MCF 10A (cell line): ENCODE data around the gene ADAMTS2. TPM values are rescaled to one million over a fixed set of nuclear protein-coding genes. Genes with fewer than 3 reads are reported as not detected.

ENCODE experiments used
- BruUV-seq: library from RNA; stranded (reverse); fragments of 400-500 nt; replicated peaks from 2 replicates; lab custom pipeline; 2021; lab: Mats Ljungman, UMichigan
- CTCF ChIA-PET: fragments of 300-600 bp; sonication (Branson Sonifier 250); formaldehyde crosslinking; extraction: SDS; loops from one replicate; lab custom pipeline; 2021; ENCODE audit warnings: antibody characterized with exemption, inconsistent platforms; lab: Yijun Ruan, JAX
- POLR2A ChIA-PET: fragments of 300-600, 350-650 bp; sonication (Branson Sonifier 250); formaldehyde crosslinking; extraction: SDS; loops from one replicate; lab custom pipeline; 2020; ENCODE audit warnings: antibody characterized with exemption, inconsistent platforms; lab: Yijun Ruan, JAX
- DNase-seq: peaks from one replicate; pipeline ENCODE4 v3.0.0-alpha.2; 2018; ENCODE audit not compliant: unreplicated experiment
- H3K27ac Mint-ChIP-seq: one replicate; pipeline ENCODE4 v1.8.0; 2022; ENCODE audit warnings: mild to moderate bottlenecking, low read depth, mixed read lengths; ENCODE audit not compliant: unreplicated experiment
- H3K27me3 Mint-ChIP-seq: one replicate; pipeline ENCODE4 v1.8.0; 2022; ENCODE audit warnings: mixed read lengths; ENCODE audit not compliant: insufficient read depth, unreplicated experiment
- H3K36me3 Mint-ChIP-seq: one replicate; pipeline ENCODE4 v1.8.0; 2022; ENCODE audit warnings: mild to moderate bottlenecking, moderate library complexity, mixed read lengths; ENCODE audit not compliant: insufficient read depth, unreplicated experiment
- H3K4me1 Mint-ChIP-seq: one replicate; pipeline ENCODE4 v1.8.0; 2022; ENCODE audit warnings: mixed read lengths; ENCODE audit not compliant: insufficient read depth, unreplicated experiment
- H3K4me3 Mint-ChIP-seq: one replicate; pipeline ENCODE4 v1.8.0; 2022; ENCODE audit warnings: mild to moderate bottlenecking, moderate library complexity, mixed read lengths; ENCODE audit not compliant: unreplicated experiment
- H3K9me3 Mint-ChIP-seq: one replicate; pipeline ENCODE4 v1.8.0; 2022; ENCODE audit warnings: mixed read lengths; ENCODE audit not compliant: unreplicated experiment
- CTCF ChIP-seq: fragments of 200-600 bp; IDR thresholded peaks from one replicate; pipeline ENCODE4 v1.8.0; 2022; ENCODE audit warnings: antibody characterized with exemption, mild to moderate bottlenecking; ENCODE audit not compliant: unreplicated experiment
- intact Hi-C: fragments of 100-400 bp; cut with micrococcal nuclease; formaldehyde crosslinking; loops from 2 replicates; pipeline ENCODE4 v1.14.1; 2022
- total RNA-seq: library from RNA; stranded (reverse); gene quantifications from 2 replicates; pipeline ENCODE4 v1.2.3, GENCODE V29; 2022

The ADAMTS2 gene
- total RNA-seq, 1 experiment from 2014 or later: not detected

- no peak overlapping the region for H3K27ac Mint-ChIP-seq
- intact Hi-C loops: no loop called here
These were observed 34.1 kb upstream of the ADAMTS2 start for GRCh38 chr5:179379321-179379890.

GRCh38 chr5:179378441-179379271 lies 33.4 kb upstream of the ADAMTS2 start:
- no TSS peak for BruUV-seq

More at GRCh38 chr5:179379321-179379890, 34.1 kb upstream of the ADAMTS2 start:
- Mint-ChIP-seq H3K4me1 (peaks cover 12% of the 10 kb centered on the region), H3K9me3 (peaks cover 5% of the 10 kb centered on the region), H3K27me3 (no peaks in the 10 kb centered on the region), H3K4me3 (no peak overlapping the region), H3K36me3 (peaks cover 5% of the 10 kb centered on the region)
- ChIA-PET POLR2A (no interaction called here), CTCF (no interaction called here)
- no TSS peak for BruUV-seq
- DNase-seq: no peak
- no peak for TF ChIP-seq CTCF

GRCh38 chr5:179378116-179378440 lies 32.8 kb upstream of the ADAMTS2 start:
- no peak for DNase-seq
- H3K27me3 Mint-ChIP-seq: no peaks in the 10 kb centered on the region
- POLR2A ChIA-PET: no interaction called here
- peaks cover 5% of the 10 kb centered on the region for H3K36me3 Mint-ChIP-seq
- no peak for TF ChIP-seq CTCF
- CTCF ChIA-PET: interaction anchor here (0.6 kb wide), 1 partner anchor 57 kb away, joined by 3 read pairs; no protein-coding TSS in a partner anchor
- peaks cover 8% of the 10 kb centered on the region for H3K9me3 Mint-ChIP-seq
- BruUV-seq: no TSS peak
- H3K4me1 Mint-ChIP-seq: peaks cover 18% of the 10 kb centered on the region
- intact Hi-C loops: no loop called here
- H3K27ac Mint-ChIP-seq: no peak overlapping the region
- no peak overlapping the region for H3K4me3 Mint-ChIP-seq

More at GRCh38 chr5:179378441-179379271, 33.4 kb upstream of the ADAMTS2 start:
- ChIA-PET POLR2A (no interaction called here), CTCF (interaction anchor here (0.6 kb wide), 1 partner anchor 58 kb away, joined by 3 read pairs; no protein-coding TSS in a partner anchor)
- intact Hi-C loops: no loop called here
- Mint-ChIP-seq H3K4me3 (no peak overlapping the region), H3K9me3 (peaks cover 8% of the 10 kb centered on the region), H3K27ac (no peak overlapping the region), H3K4me1 (peaks cover 18% of the 10 kb centered on the region), H3K27me3 (no peaks in the 10 kb centered on the region), H3K36me3 (peaks cover 5% of the 10 kb centered on the region)
- DNase-seq: no peak
- TF ChIP-seq CTCF: no peak

GRCh38 chr5:179377421-179378115 lies 32.3 kb upstream of the ADAMTS2 start:
- H3K4me1 Mint-ChIP-seq: peaks cover 16% of the 10 kb centered on the region
- ChIA-PET POLR2A (no interaction called here), CTCF (no interaction called here)
- intact Hi-C loops: no loop called here
- H3K27me3 Mint-ChIP-seq: no peaks in the 10 kb centered on the region
- no peak overlapping the region for H3K4me3 Mint-ChIP-seq
- TF ChIP-seq CTCF: no peak
- peaks cover 8% of the 10 kb centered on the region for H3K9me3 Mint-ChIP-seq
- H3K27ac Mint-ChIP-seq: no peak overlapping the region
- H3K36me3 Mint-ChIP-seq: peaks cover 5% of the 10 kb centered on the region
- DNase-seq: no peak
- BruUV-seq: no TSS peak
